Mesodermal cell (in vitro differentiated cells): ENCODE data around the gene SLC17A7.

Experiments used
- H3K27ac ChIP-seq: 2 replicates; pipeline ENCODE4 v1.7.0; 2013; ENCODE audit warnings: mild to moderate bottlenecking, low read depth, low read length, moderate library complexity; ENCODE audit not compliant: severe bottlenecking
- H3K36me3 ChIP-seq: 2 replicates; pipeline ENCODE4 v1.7.1; 2013; ENCODE audit warnings: mild to moderate bottlenecking, low read length, moderate library complexity; ENCODE audit not compliant: control insufficient read depth, insufficient read depth
- H3K4me1 ChIP-seq: one replicate; pipeline ENCODE4 v1.7.1; 2013; ENCODE audit warnings: mild to moderate bottlenecking, low read length; ENCODE audit not compliant: insufficient read depth, control insufficient read depth, poor library complexity, severe bottlenecking
- H3K4me3 ChIP-seq: 2 replicates; pipeline ENCODE4 v1.7.0; 2013; ENCODE audit warnings: low read length, control low read depth, mild to moderate bottlenecking; ENCODE audit not compliant: insufficient read depth, poor library complexity, severe bottlenecking; ENCODE audit errors: extremely low read depth
- H3K9me3 ChIP-seq: 2 replicates; pipeline ENCODE4 v1.7.1; 2013; ENCODE audit warnings: mild to moderate bottlenecking, low read length, moderate library complexity; ENCODE audit not compliant: control insufficient read depth
- WGBS, 2 experiments: methylation state at CpG; one replicate each; pipeline ENCODE4 v1.1.5; 2013; ENCODE audit warnings: missing lambda C conversion rate in 2 of 2; ENCODE audit not compliant: insufficient coverage in 2 of 2; 5-methylcytosine and 5-hydroxymethylcytosine counted together

Gene SLC17A7

GRCh38 chr19:49389406-49389805 is 51.9 kb downstream of the SLC17A7 start:
- H3K27ac ChIP-seq: no peak overlapping the region
- H3K36me3 ChIP-seq: no peaks in the 10 kb centered on the region
- H3K9me3 ChIP-seq: no peaks in the 10 kb centered on the region
- WGBS, 2 experiments: 89 to 93% methylated on average over 15 to 20 of the region's 20 CpGs
- no peak overlapping the region for H3K4me3 ChIP-seq
- H3K4me1 ChIP-seq: no peaks in the 10 kb centered on the region

GRCh38 chr19:49387936-49388372 is 53.4 kb downstream of the SLC17A7 start, which contains the start of gene KASH5:
Gene KASH5 (plus strand): TSS chr19:49388249. CDS start chr19:49390884, 2,635 bp downstream.
- no peaks in the 10 kb centered on the region for H3K9me3 ChIP-seq
- no peaks in the 10 kb centered on the region for H3K36me3 ChIP-seq
- 94 to 97% methylated on average over 21 to 24 of the region's 40 CpGs for WGBS, 2 experiments
- H3K4me1 ChIP-seq: no peaks in the 10 kb centered on the region
- no peak within 1 kb of the TSS for H3K27ac ChIP-seq
- H3K4me3 ChIP-seq: no peak within 1 kb of the TSS

GRCh38 chr19:49383599-49383998 is 57.7 kb downstream of the SLC17A7 start:
- Histone ChIP-seq H3K4me3 (no peak overlapping the region), H3K4me1 (no peaks in the 10 kb centered on the region), H3K9me3 (peaks cover 8% of the 10 kb centered on the region), H3K36me3 (no peaks in the 10 kb centered on the region), H3K27ac (no peak overlapping the region)
- no CpG with 5 or more reads among the region's 1 CpG for WGBS, 2 experiments

GRCh38 chr19:49382639-49383038 is 58.7 kb downstream of the SLC17A7 start:
- no peaks in the 10 kb centered on the region for H3K4me1 ChIP-seq
- H3K27ac ChIP-seq: no peak overlapping the region
- no peaks in the 10 kb centered on the region for H3K36me3 ChIP-seq
- WGBS, 2 experiments: 91 to 100% methylated on average over 2 to 3 of the region's 5 CpGs
- H3K9me3 ChIP-seq: peaks cover 8% of the 10 kb centered on the region
- H3K4me3 ChIP-seq: no peak overlapping the region

GRCh38 chr19:49380391-49380790 is 60.9 kb downstream of the SLC17A7 start:
- no peaks in the 10 kb centered on the region for H3K36me3 ChIP-seq
- no peak overlapping the region for H3K4me3 ChIP-seq
- no peak overlapping the region for H3K27ac ChIP-seq
- peaks cover 8% of the 10 kb centered on the region for H3K9me3 ChIP-seq
- no peaks in the 10 kb centered on the region for H3K4me1 ChIP-seq
- WGBS, 2 experiments: 89 to 100% methylated on average over 1 of the region's 3 CpGs
